Activated T-cell treated with anti-CD3 and anti-CD28 coated beads, Interleukin-2, amount 50 U/mL, for 4 hours (primary cell): ENCODE results near the gene OR4N5. TPM values are rescaled to one million over a fixed set of nuclear protein-coding genes. Genes with fewer than 3 reads are reported as not detected.

Experiments
- ATAC-seq, 2 donors: fragments of 200-7000 bp; cut with Tn5 transposase; one replicate each; pipeline ENCODE4 v1.10.0; 2021
- DNase-seq: peaks from one replicate; pipeline ENCODE4 v3.0.0-alpha.2; 2020
- H3K27me3 Mint-ChIP-seq: one replicate; pipeline ENCODE4 v1.8.0; 2021; ENCODE audit warnings: low read depth, mixed read lengths
- H3K36me3 Mint-ChIP-seq: one replicate; pipeline ENCODE4 v1.8.0; 2022; ENCODE audit warnings: mixed read lengths; ENCODE audit not compliant: insufficient read depth
- H3K4me1 Mint-ChIP-seq: one replicate; pipeline ENCODE4 v1.8.0; 2021; ENCODE audit warnings: low read depth, mixed read lengths
- H3K4me3 Mint-ChIP-seq: one replicate; pipeline ENCODE4 v1.8.0; 2021; ENCODE audit warnings: mild to moderate bottlenecking, moderate library complexity, mixed read lengths
- H3K9me3 Mint-ChIP-seq: one replicate; pipeline ENCODE4 v1.8.0; 2021; ENCODE audit warnings: mixed read lengths
- total RNA-seq, 3 donors: library from RNA; stranded (reverse); gene quantifications; one replicate each; pipeline ENCODE4 v1.2.1, GENCODE V29; 2021

OR4N5 gene
- total RNA-seq, 3 donors from 2014 or later: not detected

DNA sequence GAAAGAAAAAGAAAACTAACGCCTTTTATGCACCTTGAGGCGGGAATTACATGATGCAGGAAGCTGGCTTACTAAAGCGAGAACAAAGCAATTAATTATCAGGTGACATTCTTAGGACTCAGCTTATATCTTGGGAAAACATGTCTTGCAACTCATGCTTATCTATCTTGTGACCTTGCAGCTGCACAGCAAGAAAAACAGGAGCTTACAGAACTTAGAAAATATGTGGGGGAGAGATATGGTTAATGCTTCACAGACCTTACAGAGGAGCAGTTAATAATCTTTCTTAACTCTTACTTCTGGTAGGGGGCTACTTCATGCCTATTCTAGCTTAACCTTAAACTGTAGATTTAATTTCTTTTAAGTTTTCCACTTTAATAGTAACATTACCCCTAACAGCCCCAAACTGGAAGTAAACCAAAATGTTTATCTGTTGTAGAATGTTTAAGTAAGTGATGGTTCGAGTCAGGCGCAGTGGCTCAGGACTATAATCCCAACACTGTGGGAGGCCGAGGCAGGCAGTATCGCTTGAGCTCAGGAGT is 38.9 kb downstream of the OR4N5 start:
- H3K4me3 Mint-ChIP-seq: no peak overlapping the region
- no peaks in the 10 kb centered on the region for H3K36me3 Mint-ChIP-seq
- no peaks in the 10 kb centered on the region for H3K9me3 Mint-ChIP-seq
- DNase-seq (no peak), ATAC-seq (no peak)
- H3K27me3 Mint-ChIP-seq: peaks cover 4% of the 10 kb centered on the region
- no peaks in the 10 kb centered on the region for H3K4me1 Mint-ChIP-seq

DNA sequence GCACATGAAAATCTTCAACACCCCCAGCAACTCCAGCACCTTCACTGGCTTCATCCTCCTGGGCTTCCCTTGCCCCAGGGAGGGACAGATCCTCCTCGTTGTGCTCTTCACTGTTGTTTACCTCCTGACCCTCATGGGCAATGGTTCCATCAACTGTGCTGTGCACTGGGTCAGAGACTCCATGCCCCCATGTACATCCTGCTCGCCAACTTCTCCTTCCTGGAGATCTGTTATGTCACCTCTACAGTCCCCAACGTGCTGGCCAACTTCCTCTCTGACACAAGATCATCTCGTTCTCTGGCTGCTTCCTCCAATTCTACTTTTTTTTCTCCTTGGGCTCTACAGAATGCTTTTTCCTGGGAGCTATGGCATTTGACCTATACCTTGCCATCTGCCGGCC is 40.6 kb downstream of the OR4N5 start:
- no peaks in the 10 kb centered on the region for H3K9me3 Mint-ChIP-seq
- no peaks in the 10 kb centered on the region for H3K36me3 Mint-ChIP-seq
- H3K27me3 Mint-ChIP-seq: peaks cover 4% of the 10 kb centered on the region
- ATAC-seq: no peak
- no peak for DNase-seq
- no peaks in the 10 kb centered on the region for H3K4me1 Mint-ChIP-seq
- H3K4me3 Mint-ChIP-seq: no peak overlapping the region

- DNase-seq: no peak
- Mint-ChIP-seq H3K36me3 (no peaks in the 10 kb centered on the region), H3K27me3 (peaks cover 4% of the 10 kb centered on the region), H3K4me1 (no peaks in the 10 kb centered on the region), H3K9me3 (no peaks in the 10 kb centered on the region), H3K4me3 (no peak overlapping the region)
- no peak for ATAC-seq
These were observed 41.3 kb downstream of the OR4N5 start for GRCh38 chr14:20179880-20180279.

GRCh38 chr14:20180486-20180885 is 41.9 kb downstream of the OR4N5 start:
- Mint-ChIP-seq H3K4me1 (no peaks in the 10 kb centered on the region), H3K4me3 (no peak overlapping the region), H3K36me3 (no peaks in the 10 kb centered on the region), H3K27me3 (peaks cover 2% of the 10 kb centered on the region), H3K9me3 (no peaks in the 10 kb centered on the region)
- ATAC-seq (no peak), DNase-seq (no peak)

DNA sequence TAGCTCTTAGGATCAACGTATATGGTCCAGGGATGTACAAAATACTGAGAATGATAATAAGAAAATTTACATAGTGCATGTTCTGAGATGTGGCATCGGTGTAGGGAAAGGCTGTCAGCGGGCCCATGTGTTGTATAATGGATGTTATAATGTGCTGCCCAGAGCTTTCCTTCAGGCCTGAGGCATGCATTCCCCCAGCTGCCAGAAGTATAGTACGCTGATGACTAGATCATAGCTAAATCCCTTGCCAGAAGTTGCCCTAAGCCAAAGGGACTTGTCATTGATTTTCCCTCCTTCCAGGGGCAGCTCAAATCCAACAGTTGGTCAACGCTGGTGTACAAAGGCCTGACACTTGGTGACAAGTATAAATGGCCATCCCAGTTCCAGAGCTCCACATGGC is 45.6 kb downstream of the OR4N5 start:
- H3K4me3 Mint-ChIP-seq: no peak overlapping the region
- no peak for DNase-seq
- H3K4me1 Mint-ChIP-seq: no peaks in the 10 kb centered on the region
- no peaks in the 10 kb centered on the region for H3K36me3 Mint-ChIP-seq
- ATAC-seq: no peak
- no peaks in the 10 kb centered on the region for H3K9me3 Mint-ChIP-seq
- peaks cover 8% of the 10 kb centered on the region for H3K27me3 Mint-ChIP-seq

DNA sequence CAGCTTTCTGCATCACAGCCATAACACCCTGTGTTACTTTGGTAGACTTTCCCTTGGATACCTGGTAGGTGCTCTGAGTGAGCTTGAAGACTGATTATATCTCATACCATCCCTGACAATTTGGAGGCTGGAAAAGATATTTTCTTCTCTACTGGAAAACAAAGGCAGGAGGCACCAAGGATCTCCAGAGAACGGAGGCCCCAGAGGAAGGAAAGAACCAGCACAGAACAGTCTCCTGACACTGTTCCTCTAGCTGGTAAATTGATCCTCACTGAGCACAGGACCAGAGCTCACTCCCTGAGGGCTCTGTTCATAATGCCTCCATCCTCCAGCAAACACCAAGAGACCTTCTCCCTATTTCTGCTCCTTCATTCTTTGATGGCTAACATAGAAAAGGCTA is 52.0 kb downstream of the OR4N5 start, which contains the start of gene OR11G2:
Gene OR11G2, plus strand, starts transcription at position 301 of the 400 bp plus-strand sequence. CDS start 6,542 bp downstream, outside the sequence.
- Mint-ChIP-seq H3K9me3 (no peaks in the 10 kb centered on the region), H3K36me3 (no peaks in the 10 kb centered on the region), H3K4me3 (no peak within 1 kb of the TSS), H3K4me1 (no peaks in the 10 kb centered on the region), H3K27me3 (peaks cover 12% of the 10 kb centered on the region)
- ATAC-seq (no peak), DNase-seq (no peak)

GRCh38 chr14:20191396-20191795 is 52.8 kb downstream of the OR4N5 start:
- no peak for ATAC-seq
- Mint-ChIP-seq H3K9me3 (no peaks in the 10 kb centered on the region), H3K27me3 (peaks cover 13% of the 10 kb centered on the region), H3K4me3 (no peak overlapping the region), H3K4me1 (no peaks in the 10 kb centered on the region), H3K36me3 (no peaks in the 10 kb centered on the region)
- no peak for DNase-seq

- Mint-ChIP-seq H3K4me3 (no peak overlapping the region), H3K4me1 (no peaks in the 10 kb centered on the region), H3K36me3 (no peaks in the 10 kb centered on the region), H3K9me3 (no peaks in the 10 kb centered on the region), H3K27me3 (peaks cover 9% of the 10 kb centered on the region)
- DNase-seq (no peak), ATAC-seq (no peak)
These were observed 55.5 kb downstream of the OR4N5 start for GRCh38 chr14:20194101-20194500.

Other genes starting within 250 kb of the OR4N5 start
- not detected for gene OR4K5, start 218.2 kb upstream of the OR4N5 start, total RNA-seq
- gene OR4K1, start 207.9 kb upstream of the OR4N5 start, total RNA-seq: not detected
- not detected for gene OR4K15, start 163.2 kb upstream of the OR4N5 start, total RNA-seq
- gene OR4Q2, start 136.7 kb upstream of the OR4N5 start, total RNA-seq: not detected
- gene OR4K14, start 119.5 kb upstream of the OR4N5 start, total RNA-seq: not detected
- gene OR4K13, start 102.8 kb upstream of the OR4N5 start, total RNA-seq: not detected
- gene OR4L1, start 78.8 kb upstream of the OR4N5 start, total RNA-seq: not detected
- not detected for gene OR4K17, start 28.1 kb upstream of the OR4N5 start, total RNA-seq
- gene OR11G2, start 52.1 kb downstream of the OR4N5 start, total RNA-seq: not detected
- not detected for gene OR11H6, start 84.9 kb downstream of the OR4N5 start, total RNA-seq
- gene OR11H7, start 90.2 kb downstream of the OR4N5 start, total RNA-seq: not detected
- gene OR11H4, start 100.5 kb downstream of the OR4N5 start, total RNA-seq: not detected
- 10 to 100 TPM; 40.3 to 41.9 (median 41.5) TPM for gene TTC5, start 167.1 kb downstream of the OR4N5 start, total RNA-seq
- 10 to 100 TPM; 28.9 to 38.0 (median 33.0) TPM for gene CCNB1IP1, start 194.5 kb downstream of the OR4N5 start, total RNA-seq
- gene PARP2, start 204.8 kb downstream of the OR4N5 start, total RNA-seq: 10 to 100 TPM; 16.9 to 22.9 (median 22.1) TPM